SU-DHL-6 (cell line): Measurements from ENCODE around the gene CYCS.

Source experiments
- H2AFZ ChIP-seq: fragments of 200-600 bp; sonication (generic); 2 replicates; pipeline ENCODE4 v1.6.1; 2014; ENCODE audit warnings: low read depth, mild to moderate bottlenecking, moderate library complexity, mixed read lengths, antibody characterized with exemption, low read length; ENCODE audit not compliant: severe bottlenecking
- H3F3A ChIP-seq: fragments of 200-600 bp; shearing (Covaris generic); 2 replicates; pipeline ENCODE4 v1.6.0; 2016; ENCODE audit warnings: antibody characterized with exemption, mild to moderate bottlenecking; ENCODE audit not compliant: insufficient read depth
- H3K27ac ChIP-seq: fragments of 200-600 bp; sonication (generic); 2 replicates; pipeline ENCODE4 v1.5.1; 2016; ENCODE audit warnings: low read depth, mild to moderate bottlenecking, low read length, moderate library complexity, mixed read lengths
- H3K27me3 ChIP-seq: fragments of 200-600 bp; sonication (generic), shearing (Covaris generic); 2 replicates; pipeline ENCODE4 v1.6.0; 2014; ENCODE audit warnings: mild to moderate bottlenecking, low read length
- H3K36me3 ChIP-seq: fragments of 200-600 bp; sonication (generic); 2 replicates; pipeline ENCODE4 v1.6.1; 2014; ENCODE audit warnings: mild to moderate bottlenecking, low read length, mixed read lengths
- H3K4me2 ChIP-seq: fragments of 300-600, 200-600 bp; shearing (Covaris generic), sonication (generic); 2 replicates; pipeline ENCODE4 v1.6.0; 2014; ENCODE audit warnings: low read length, low read depth, mild to moderate bottlenecking; ENCODE audit not compliant: poor library complexity, severe bottlenecking
- H3K4me3 ChIP-seq: fragments of 200-600 bp; sonication (generic); 2 replicates; pipeline ENCODE4 v1.5.1; 2014; ENCODE audit warnings: antibody characterized with exemption, low read length, mild to moderate bottlenecking, mixed read lengths; ENCODE audit not compliant: insufficient read depth, poor library complexity, severe bottlenecking
- H3K79me2 ChIP-seq: fragments of 200-600 bp; sonication (generic); 2 replicates; pipeline ENCODE4 v1.6.1; 2014; ENCODE audit warnings: mild to moderate bottlenecking, low read length, moderate library complexity; ENCODE audit not compliant: insufficient read depth
- H3K9ac ChIP-seq: fragments of 200-600 bp; sonication (generic); 2 replicates; pipeline ENCODE4 v1.7.0; 2014; ENCODE audit warnings: mild to moderate bottlenecking, low read length
- H3K9me2 ChIP-seq: fragments of 200-600 bp; sonication (generic); replicated peaks from 2 replicates; pipeline ENCODE4 v1.6.1; 2014; ENCODE audit warnings: low read length; ENCODE audit not compliant: insufficient read depth
- H3K9me3 ChIP-seq: fragments of 200-600 bp; sonication (generic); 2 replicates; pipeline ENCODE4 v1.6.1; 2014; ENCODE audit warnings: low read length, mixed read lengths; ENCODE audit not compliant: insufficient read depth
- H4K20me1 ChIP-seq: fragments of 200-600 bp; sonication (generic); 2 replicates; pipeline ENCODE4 v1.6.1; 2014; ENCODE audit warnings: low read depth, mild to moderate bottlenecking, antibody characterized with exemption, low read length, moderate library complexity, mixed read lengths
- CTCF ChIP-seq: fragments of 200-600 bp; sonication (generic); IDR thresholded peaks from one replicate; pipeline ENCODE4 v1.5.1; 2017; ENCODE audit warnings: antibody characterized with exemption, mild to moderate bottlenecking, low read length, moderate library complexity; ENCODE audit not compliant: insufficient read depth, poor library complexity, severe bottlenecking
- EZH2phosphoT487 ChIP-seq: fragments of 200-600 bp; sonication (generic), shearing (Covaris generic); conservative IDR thresholded peaks from 2 replicates; pipeline ENCODE4 v1.6.1; 2018; ENCODE audit warnings: mild to moderate bottlenecking, antibody characterized with exemption, low read length, moderate library complexity, mixed read lengths

CYCS gene

GRCh38 chr7:25121599-25121998 lies 3.5 kb downstream of the CYCS start:
- Histone ChIP-seq H3K36me3 (peaks cover 37% of the 10 kb centered on the region), H3K9me2 (no peaks in the 10 kb centered on the region), H3K4me3 (no peak overlapping the region), H3F3A (peaks cover 35% of the 10 kb centered on the region), H3K4me2 (no peak overlapping the region), H4K20me1 (peaks cover 17% of the 10 kb centered on the region; the same call in 1 of the 2 replicates), H3K9ac (no peak overlapping the region), H3K27ac (no peak overlapping the region), H3K27me3 (no peaks in the 10 kb centered on the region), H3K9me3 (no peaks in the 10 kb centered on the region), H2AFZ (no peak overlapping the region), H3K79me2 (peaks cover 53% of the 10 kb centered on the region)
- TF ChIP-seq EZH2phosphoT487, result no peak

- no peak overlapping the region for H2AFZ ChIP-seq
- H3K79me2 ChIP-seq, result peaks cover 52% of the 10 kb centered on the region
- no peak overlapping the region for H3K4me3 ChIP-seq
- no peaks in the 10 kb centered on the region for H3K27me3 ChIP-seq
- no peaks in the 10 kb centered on the region for H3K9me2 ChIP-seq
- H3K9me3 ChIP-seq, result no peaks in the 10 kb centered on the region
- H4K20me1 ChIP-seq, result peaks cover 14% of the 10 kb centered on the region; the same call in 1 of the 2 replicates
- TF ChIP-seq CTCF (no peak), EZH2phosphoT487 (no peak)
- no peak overlapping the region for H3K27ac ChIP-seq
- no peak overlapping the region for H3K9ac ChIP-seq
- peaks cover 35% of the 10 kb centered on the region for H3F3A ChIP-seq
- H3K36me3 ChIP-seq, result peaks cover 37% of the 10 kb centered on the region
- H3K4me2 ChIP-seq, result peak overlapping the region; percentile 14
These were observed 6.0 kb downstream of the CYCS start for GRCh38 chr7:25119102-25119501.

GRCh38 chr7:25118048-25118753 lies 6.9 kb downstream of the CYCS start:
- Histone ChIP-seq H3K4me2 (peak overlapping the region; percentile 14), H3K27ac (peak overlapping the region; percentile 53), H4K20me1 (peaks cover 9% of the 10 kb centered on the region; the same call in 1 of the 2 replicates), H3K9ac (no peak overlapping the region), H3K9me2 (no peaks in the 10 kb centered on the region), H2AFZ (no peak overlapping the region), H3K9me3 (no peaks in the 10 kb centered on the region), H3K79me2 (peaks cover 44% of the 10 kb centered on the region), H3F3A (peaks cover 41% of the 10 kb centered on the region), H3K36me3 (peaks cover 38% of the 10 kb centered on the region), H3K27me3 (no peaks in the 10 kb centered on the region), H3K4me3 (no peak overlapping the region)
- no peak for TF ChIP-seq EZH2phosphoT487
- no peak for TF ChIP-seq CTCF
